HepG2 (cell line): Measurements from ENCODE around the gene TLNRD1. TPM values are rescaled to one million over a fixed set of nuclear protein-coding genes. Genes with fewer than 3 reads are reported as not detected.

Source experiments
- ATAC-seq: fragments of 200-7000 bp; cut with Tn5 transposase; 3 replicates; pipeline ENCODE4 v1.9.1; 2020; ENCODE audit warnings: mild to moderate bottlenecking, moderate library complexity
- BruUV-seq: library from RNA; stranded (reverse); fragments of 400-500 nt; replicated peaks from 2 replicates; lab custom pipeline; 2021; lab: Mats Ljungman, UMichigan
- CTCF ChIA-PET: fragments of 300-600 bp; formaldehyde crosslinking; extraction: SDS; loops from one replicate; lab custom pipeline; 2021; ENCODE audit warnings: low total read pairs, inconsistent platforms, low intra/inter-chr PET ratio; lab: Yijun Ruan, JAX
- POLR2A ChIA-PET: fragments of 350-600 bp; sonication (Branson Sonifier 250); formaldehyde crosslinking; loops from one replicate; lab custom pipeline; 2020; ENCODE audit warnings: antibody characterized with exemption, inconsistent platforms; lab: Yijun Ruan, JAX
- DNase-seq: peaks from one replicate; pipeline ENCODE4 v3.0.0-alpha.2; 2015; ENCODE audit warnings: low spot score
- FAIRE-seq: peaks from 3 replicates; lab custom pipeline; 2011; peaks lifted over from hg19 to GRCh38; lab: Jason Lieb, UNC
- H2AFZ ChIP-seq: one replicate; pipeline ENCODE4 v1.6.1; 2011; ENCODE audit warnings: low read length, inconsistent platforms
- H3K27ac ChIP-seq: fragments of 300-600 bp; 3 replicates; pipeline ENCODE4 v1.8.0; 2011; ENCODE audit warnings: mixed run types, mild to moderate bottlenecking, mixed read lengths, low read length, inconsistent platforms; ENCODE audit not compliant: insufficient read depth; ENCODE audit errors: extremely low read length
- H3K27me3 ChIP-seq, 2 experiments: fragments of 200-600 bp in 1 of 2; 2 replicates in 1 of 2; 3 replicates in 1 of 2; pipeline versions ENCODE4 v1.6.0 to v1.8.0; 2011; ENCODE audit warnings: low read length in 2 of 2, mild to moderate bottlenecking in 2 of 2, moderate library complexity in 2 of 2, inconsistent platforms in 1 of 2; ENCODE audit not compliant: insufficient read depth in 2 of 2, control insufficient read depth in 1 of 2
- H3K36me3 ChIP-seq, 2 experiments: fragments of 200-600 bp in 1 of 2; replicated peaks in 1 of 2; 2 replicates in 1 of 2; 3 replicates in 1 of 2; pipeline versions ENCODE4 v1.5.1 to v1.8.0; 2011; ENCODE audit warnings: low read length in 2 of 2, inconsistent platforms in 1 of 2; ENCODE audit not compliant: insufficient read depth in 2 of 2, control insufficient read depth in 1 of 2
- H3K4me1 ChIP-seq: 2 replicates; pipeline ENCODE4 v1.5.1; 2012; ENCODE audit warnings: low read length, inconsistent platforms; ENCODE audit not compliant: insufficient read depth
- H3K4me2 ChIP-seq: 2 replicates; pipeline ENCODE4 v1.6.0; 2011; ENCODE audit warnings: low read depth, low read length, inconsistent platforms
- H3K4me3 ChIP-seq, 3 experiments: fragments of 200-600 bp in 1 of 3; sonication (generic), shearing (Covaris generic) in 1 of 3; replicated peaks in 1 of 3; 2 replicates each; pipeline ENCODE4 v1.5.1; 2011 to 2016; ENCODE audit warnings: low read length in 3 of 3, inconsistent platforms in 2 of 3, low read depth in 2 of 3, mild to moderate bottlenecking in 2 of 3, control low read depth in 1 of 3, mixed read lengths in 1 of 3; ENCODE audit not compliant: insufficient read depth in 1 of 3
- H3K79me2 ChIP-seq: one replicate; pipeline ENCODE4 v1.6.1; 2011; ENCODE audit warnings: low read length, inconsistent platforms; ENCODE audit not compliant: insufficient read depth
- H3K9ac ChIP-seq: 2 replicates; pipeline ENCODE4 v1.6.0; 2011; ENCODE audit warnings: mild to moderate bottlenecking, low read depth, low read length, inconsistent platforms; ENCODE audit not compliant: insufficient read depth
- H3K9me3 ChIP-seq: 2 replicates; pipeline ENCODE4 v1.5.1; 2012; ENCODE audit warnings: mild to moderate bottlenecking, low read length
- H4K20me1 ChIP-seq: 2 replicates; pipeline ENCODE4 v1.6.0; 2011; ENCODE audit warnings: inconsistent platforms, mild to moderate bottlenecking, low read length, moderate library complexity; ENCODE audit not compliant: insufficient read depth
- ATAD3A ChIP-seq: sonication (generic); formaldehyde crosslinking; IDR thresholded peaks from 2 replicates; pipeline ENCODE4 v1.4.0; 2020; ENCODE audit warnings: missing genetic modification reagents
- DR1 ChIP-seq: sonication (generic); formaldehyde crosslinking; IDR thresholded peaks from 2 replicates; pipeline ENCODE4 v1.8.0; 2021; ENCODE audit warnings: mild to moderate bottlenecking, missing genetic modification reagents, inconsistent platforms
- NRL ChIP-seq: sonication (generic); formaldehyde crosslinking; IDR thresholded peaks from 2 replicates; pipeline ENCODE4 v1.5.0; 2020; ENCODE audit warnings: missing genetic modification reagents, mild to moderate bottlenecking, moderate library complexity, borderline replicate concordance
- SKIL ChIP-seq: sonication (generic); formaldehyde crosslinking; IDR thresholded peaks from 2 replicates; pipeline ENCODE4 v1.8.0; 2022; ENCODE audit warnings: missing genetic modification reagents, mild to moderate bottlenecking, moderate library complexity, borderline replicate concordance
- SNRNP70 ChIP-seq: fragments of 200-400 bp; formaldehyde crosslinking; IDR thresholded peaks from 2 replicates; pipeline ENCODE4 v1.6.1; 2017; ENCODE audit warnings: mild to moderate bottlenecking, low read depth, low read length, moderate library complexity
- ZNF225 ChIP-seq: sonication (generic); formaldehyde crosslinking; IDR thresholded peaks from 2 replicates; pipeline ENCODE4 v1.4.0; 2020; ENCODE audit warnings: mild to moderate bottlenecking, missing genetic modification reagents
- ZNF570 ChIP-seq: sonication (generic); formaldehyde crosslinking; IDR thresholded peaks from 2 replicates; pipeline ENCODE4 v1.4.0; 2020; ENCODE audit warnings: mild to moderate bottlenecking, missing genetic modification reagents, borderline replicate concordance
- WGBS: methylation state at CpG from one replicate; pipeline ENCODE4 v1.1.6; 2017; ENCODE audit warnings: low lambda C conversion rate; 5-methylcytosine and 5-hydroxymethylcytosine counted together
- in situ Hi-C: cut with HindIII; loops from 2 replicates; pipeline ENCODE4 v1.10.0; 2017; ENCODE audit warnings: low pct_unique_long_range_greater_than_20kb; ENCODE audit not compliant: extremely low pct_ligation_motif_present
- intact Hi-C: fragments of 100-400 bp; cut with micrococcal nuclease; formaldehyde crosslinking; loops from one replicate; pipeline ENCODE4 v1.10.0; 2022; ENCODE audit not compliant: unreplicated experiment
- polyA plus RNA-seq, 8 experiments: library from polyadenylated mRNA; depleted of rRNA in 3 of 8; stranded (reverse) in 7 of 8; unstranded in 1 of 8; fragments of >200 nt; fragmentation: Illumina TruSeq in 4 of 8; extraction: Trizol in 4 of 8; gene quantifications; 2 replicates each; pipeline versions ENCODE4 v1.2.1 to v1.2.3, GENCODE V29; 2011 to 2016; ENCODE audit warnings: low read depth in 4 of 8, missing spikeins in 1 of 8, mixed read lengths in 1 of 8; ENCODE audit not compliant: insufficient read depth in 1 of 8
- total RNA-seq, 5 experiments: library from RNA; depleted of rRNA; stranded (reverse); fragments of >200 nt; fragmentation: Illumina TruSeq; extraction: Trizol; gene quantifications; 2 replicates each; pipeline ENCODE4 v1.2.3, GENCODE V29; 2016; ENCODE audit warnings: low read depth in 1 of 5
- TF ChIP-seq, protein P1 (sequence below): sonication (generic); formaldehyde crosslinking; IDR thresholded peaks from 2 replicates; pipeline ENCODE4 v1.5.1; 2020; ENCODE audit warnings: missing genetic modification reagents, mild to moderate bottlenecking, borderline replicate concordance
- TF ChIP-seq, protein P2 (sequence below): sonication (generic); formaldehyde crosslinking; IDR thresholded peaks from 2 replicates; pipeline ENCODE4 v1.4.0; 2020; ENCODE audit warnings: missing genetic modification reagents
- TF ChIP-seq, protein P3 (sequence below): sonication (generic); formaldehyde crosslinking; IDR thresholded peaks from 2 replicates; pipeline ENCODE4 v1.5.0; 2020; ENCODE audit warnings: missing genetic modification reagents

The TLNRD1 gene
- total and polyA plus RNA-seq, 2 of the 13 experiments (the other 11 are each of a cell fraction or from before 2014, with no cell fraction given) = 3.4 to 5.3 TPM

GRCh38 chr15:81053621-81054020 is 52.9 kb downstream of the TLNRD1 start:
- H3K4me1 ChIP-seq = no peaks in the 10 kb centered on the region
- in situ Hi-C loops = no loop called here
- H3K4me3 ChIP-seq = no peak overlapping the region
- no peaks in the 10 kb centered on the region for H3K9me3 ChIP-seq
- ChIA-PET CTCF (no interaction called here), POLR2A (no interaction called here)
- TF ChIP-seq, protein P1, sequence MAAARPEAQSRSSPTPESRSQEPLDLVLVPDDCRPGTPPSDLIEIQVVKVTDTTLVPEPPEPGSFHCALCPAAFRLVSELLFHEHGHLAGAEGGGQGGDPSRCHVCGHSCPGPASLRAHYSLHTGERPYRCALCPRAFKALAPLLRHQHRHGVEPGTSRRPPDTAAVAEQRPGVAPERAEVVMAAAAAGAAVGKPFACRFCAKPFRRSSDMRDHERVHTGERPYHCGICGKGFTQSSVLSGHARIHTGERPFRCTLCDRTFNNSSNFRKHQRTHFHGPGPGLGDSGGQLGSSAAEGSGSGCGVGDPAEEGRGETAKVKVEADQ (CRISPR knock-in tag) = no peak
- TF ChIP-seq, protein P2, sequence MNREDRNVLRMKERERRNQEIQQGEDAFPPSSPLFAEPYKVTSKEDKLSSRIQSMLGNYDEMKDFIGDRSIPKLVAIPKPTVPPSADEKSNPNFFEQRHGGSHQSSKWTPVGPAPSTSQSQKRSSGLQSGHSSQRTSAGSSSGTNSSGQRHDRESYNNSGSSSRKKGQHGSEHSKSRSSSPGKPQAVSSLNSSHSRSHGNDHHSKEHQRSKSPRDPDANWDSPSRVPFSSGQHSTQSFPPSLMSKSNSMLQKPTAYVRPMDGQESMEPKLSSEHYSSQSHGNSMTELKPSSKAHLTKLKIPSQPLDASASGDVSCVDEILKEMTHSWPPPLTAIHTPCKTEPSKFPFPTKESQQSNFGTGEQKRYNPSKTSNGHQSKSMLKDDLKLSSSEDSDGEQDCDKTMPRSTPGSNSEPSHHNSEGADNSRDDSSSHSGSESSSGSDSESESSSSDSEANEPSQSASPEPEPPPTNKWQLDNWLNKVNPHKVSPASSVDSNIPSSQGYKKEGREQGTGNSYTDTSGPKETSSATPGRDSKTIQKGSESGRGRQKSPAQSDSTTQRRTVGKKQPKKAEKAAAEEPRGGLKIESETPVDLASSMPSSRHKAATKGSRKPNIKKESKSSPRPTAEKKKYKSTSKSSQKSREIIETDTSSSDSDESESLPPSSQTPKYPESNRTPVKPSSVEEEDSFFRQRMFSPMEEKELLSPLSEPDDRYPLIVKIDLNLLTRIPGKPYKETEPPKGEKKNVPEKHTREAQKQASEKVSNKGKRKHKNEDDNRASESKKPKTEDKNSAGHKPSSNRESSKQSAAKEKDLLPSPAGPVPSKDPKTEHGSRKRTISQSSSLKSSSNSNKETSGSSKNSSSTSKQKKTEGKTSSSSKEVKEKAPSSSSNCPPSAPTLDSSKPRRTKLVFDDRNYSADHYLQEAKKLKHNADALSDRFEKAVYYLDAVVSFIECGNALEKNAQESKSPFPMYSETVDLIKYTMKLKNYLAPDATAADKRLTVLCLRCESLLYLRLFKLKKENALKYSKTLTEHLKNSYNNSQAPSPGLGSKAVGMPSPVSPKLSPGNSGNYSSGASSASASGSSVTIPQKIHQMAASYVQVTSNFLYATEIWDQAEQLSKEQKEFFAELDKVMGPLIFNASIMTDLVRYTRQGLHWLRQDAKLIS = no peak
- no peaks in the 10 kb centered on the region for H4K20me1 ChIP-seq
- no peak overlapping the region for H3K4me2 ChIP-seq
- no peaks in the 10 kb centered on the region for H3K79me2 ChIP-seq
- no TSS peak for BruUV-seq
- no peaks in the 10 kb centered on the region for H3K36me3 ChIP-seq
- FAIRE-seq = no peak
- ATAC-seq = no peak
- DNase-seq = no peak
- no peak overlapping the region for H3K27ac ChIP-seq
- H3K27me3 ChIP-seq = peaks cover 0 to 6% of the 10 kb centered on the region in 2 experiments; a peak in 1 of 5 replicates
- no peak overlapping the region for H3K9ac ChIP-seq
- intact Hi-C loops = no loop called here
- H2AFZ ChIP-seq = no peak overlapping the region

- Histone ChIP-seq H3K79me2 (no peaks in the 10 kb centered on the region), H3K27me3 (peaks cover 0 to under 1% of the 10 kb centered on the region in 2 experiments; a peak in 1 of 5 replicates), H3K9ac (no peak overlapping the region), H3K27ac (no peak overlapping the region), H3K4me2 (no peak overlapping the region), H3K36me3 (no peaks in the 10 kb centered on the region), H3K4me3 (no peak overlapping the region), H2AFZ (no peak overlapping the region), H3K9me3 (no peaks in the 10 kb centered on the region), H4K20me1 (no peaks in the 10 kb centered on the region), H3K4me1 (no peaks in the 10 kb centered on the region)
- ChIA-PET CTCF (no interaction called here), POLR2A (no interaction called here)
- TF ChIP-seq ZNF570 (CRISPR knock-in tag) (no peak), ZNF225 (CRISPR knock-in tag) (no peak), SKIL (CRISPR knock-in tag) (no peak), SNRNP70 (no peak), DR1 (CRISPR knock-in tag) (no peak), ATAD3A (CRISPR knock-in tag) (no peak), NRL (CRISPR knock-in tag) (no peak)
- TF ChIP-seq, protein P3, sequence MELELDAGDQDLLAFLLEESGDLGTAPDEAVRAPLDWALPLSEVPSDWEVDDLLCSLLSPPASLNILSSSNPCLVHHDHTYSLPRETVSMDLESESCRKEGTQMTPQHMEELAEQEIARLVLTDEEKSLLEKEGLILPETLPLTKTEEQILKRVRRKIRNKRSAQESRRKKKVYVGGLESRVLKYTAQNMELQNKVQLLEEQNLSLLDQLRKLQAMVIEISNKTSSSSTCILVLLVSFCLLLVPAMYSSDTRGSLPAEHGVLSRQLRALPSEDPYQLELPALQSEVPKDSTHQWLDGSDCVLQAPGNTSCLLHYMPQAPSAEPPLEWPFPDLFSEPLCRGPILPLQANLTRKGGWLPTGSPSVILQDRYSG (CRISPR knock-in tag) = no peak
- in situ Hi-C loops (no loop called here), intact Hi-C loops (no loop called here)
- 42% methylated on average over 2 of the region's 2 CpGs for WGBS
- BruUV-seq = no TSS peak
- peak; percentile 37 for FAIRE-seq
- DNase-seq = no peak
- ATAC-seq = no peak
These were observed 53.5 kb downstream of the TLNRD1 start for GRCh38 chr15:81054236-81054635.
